Activated T-cell treated with anti-CD3 and anti-CD28 coated beads, Interleukin-2, amount 50 U/mL, for 1 hour (primary cell): Measurements from ENCODE around the gene SLC13A3.

Source experiments
- DNase-seq: peaks from one replicate; pipeline ENCODE4 v3.0.0-alpha.2; 2020

Gene SLC13A3

DNA sequence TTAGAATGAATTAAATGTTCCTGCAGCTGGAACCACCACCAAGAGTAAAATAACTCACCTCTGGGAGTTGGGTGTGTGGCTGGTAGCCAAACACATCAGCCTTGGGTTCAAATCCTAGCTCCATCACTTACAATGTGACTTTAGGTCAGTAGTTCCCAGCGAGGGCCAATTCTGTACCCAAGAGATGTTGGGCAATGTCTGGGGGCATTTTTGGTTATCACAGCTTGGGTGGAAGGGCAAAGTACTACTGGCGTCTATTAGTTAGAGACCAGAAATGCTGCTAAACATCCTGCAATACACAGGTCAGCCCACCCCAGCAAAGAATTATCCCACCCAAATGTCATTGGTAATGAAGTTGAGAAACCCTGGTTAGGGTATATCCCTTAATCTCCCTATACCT lies 48.8 kb downstream of the SLC13A3 start:
- DNase-seq = no peak

DNA sequence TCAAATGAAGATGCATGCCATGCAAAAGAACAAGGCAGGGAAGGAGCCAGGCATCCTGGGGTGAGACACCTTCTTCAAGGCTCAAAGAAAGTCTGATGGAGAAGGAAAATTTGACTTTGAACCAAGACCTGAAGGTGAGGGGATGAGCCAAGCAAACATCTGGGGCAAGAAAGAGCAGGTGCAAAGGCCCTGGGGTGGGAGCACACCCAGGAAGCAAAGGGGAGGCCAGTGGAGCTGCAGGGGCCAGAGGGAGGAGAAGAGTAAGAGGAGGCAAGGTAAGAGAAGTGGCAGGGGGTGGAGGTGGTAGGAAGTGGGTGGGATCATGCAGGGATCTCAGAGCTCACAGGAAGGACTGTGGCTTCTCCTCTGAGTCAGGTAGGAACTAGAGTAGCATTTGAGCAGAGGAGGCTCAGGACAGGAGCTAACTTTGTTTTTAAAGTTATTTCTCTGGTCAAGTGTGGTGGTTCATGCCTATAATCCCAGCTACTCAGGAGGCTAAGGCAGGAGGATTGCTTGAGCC lies 49.6 kb downstream of the SLC13A3 start:
- no peak for DNase-seq

DNA sequence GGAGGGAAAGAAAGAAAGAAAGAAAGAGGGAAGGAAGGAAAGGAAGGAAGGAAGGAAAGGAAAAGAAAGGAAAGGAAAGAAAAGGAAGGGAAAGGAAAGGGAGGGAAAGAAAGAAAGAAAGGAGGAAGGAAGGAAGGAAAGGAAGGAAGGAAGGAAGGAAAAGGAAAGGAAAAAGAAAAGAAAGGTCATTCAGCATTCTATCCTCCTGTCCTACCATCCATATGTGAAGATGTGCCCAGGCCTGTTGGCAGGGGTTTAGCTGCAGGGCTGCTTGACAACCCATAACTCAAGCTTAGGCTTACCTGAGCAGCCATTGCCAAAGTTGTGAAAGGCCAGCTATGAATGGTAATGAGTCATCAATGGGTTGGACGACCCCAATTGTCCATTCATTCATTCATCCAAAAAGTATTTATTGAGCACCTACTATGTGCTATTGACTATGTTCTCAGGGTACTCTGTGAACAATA lies 50.9 kb downstream of the SLC13A3 start:
- DNase-seq = no peak

DNA sequence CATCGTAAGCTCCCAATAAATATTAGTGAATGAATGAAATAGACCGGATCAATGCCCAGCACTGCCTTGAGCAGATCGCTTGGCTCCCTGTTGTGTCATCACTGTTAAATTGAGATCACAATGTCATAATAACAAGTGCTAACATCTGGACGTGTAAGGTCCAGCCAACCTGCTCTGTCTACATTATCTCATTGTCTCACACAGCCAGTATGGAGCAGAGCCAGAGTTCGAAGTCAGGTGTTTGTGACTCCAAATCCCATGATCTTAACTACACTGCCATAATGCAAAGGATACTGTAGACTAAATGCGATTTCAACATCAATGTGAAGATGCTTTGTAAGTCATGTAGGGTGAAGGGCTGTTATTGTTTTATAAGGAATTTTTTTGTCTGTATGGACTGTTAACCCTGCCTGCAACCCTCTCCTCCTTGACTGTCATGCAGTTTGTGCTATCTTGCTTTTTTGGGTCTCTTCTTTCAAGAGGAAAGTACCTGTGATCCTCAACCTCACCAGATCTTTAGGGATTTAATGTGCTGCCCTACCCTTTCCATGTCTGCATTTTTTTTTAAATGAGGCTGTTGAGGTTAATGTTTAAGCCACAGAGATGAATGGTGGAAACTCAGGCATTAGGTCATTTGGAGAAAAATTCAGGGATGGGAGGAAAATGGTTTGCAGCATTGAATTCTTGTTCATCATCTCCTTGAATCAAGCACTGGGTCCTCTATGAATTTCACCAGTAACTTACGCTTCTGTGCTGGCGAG lies 51.9 kb downstream of the SLC13A3 start:
- DNase-seq = no peak

DNA sequence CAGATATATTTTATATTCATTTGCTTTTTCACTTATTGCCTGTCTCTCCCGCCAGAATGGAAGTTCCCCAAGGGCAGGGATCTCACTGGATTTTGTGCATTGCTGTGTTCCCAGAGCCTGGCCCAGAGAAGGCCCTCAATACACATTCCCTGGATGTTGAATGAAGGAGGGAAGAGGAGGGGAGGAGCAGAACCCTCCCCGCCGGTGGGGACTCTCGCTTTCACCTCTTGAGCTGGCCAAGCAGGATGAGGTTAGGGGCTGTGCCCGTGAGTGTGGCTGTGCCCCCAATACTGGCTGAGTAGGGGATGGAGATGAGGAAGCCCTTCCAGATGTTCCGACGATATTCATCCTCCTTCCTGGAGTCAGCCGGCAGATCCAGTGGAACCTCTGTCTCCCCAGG lies 55.3 kb downstream of the SLC13A3 start:
- DNase-seq = no peak

DNA sequence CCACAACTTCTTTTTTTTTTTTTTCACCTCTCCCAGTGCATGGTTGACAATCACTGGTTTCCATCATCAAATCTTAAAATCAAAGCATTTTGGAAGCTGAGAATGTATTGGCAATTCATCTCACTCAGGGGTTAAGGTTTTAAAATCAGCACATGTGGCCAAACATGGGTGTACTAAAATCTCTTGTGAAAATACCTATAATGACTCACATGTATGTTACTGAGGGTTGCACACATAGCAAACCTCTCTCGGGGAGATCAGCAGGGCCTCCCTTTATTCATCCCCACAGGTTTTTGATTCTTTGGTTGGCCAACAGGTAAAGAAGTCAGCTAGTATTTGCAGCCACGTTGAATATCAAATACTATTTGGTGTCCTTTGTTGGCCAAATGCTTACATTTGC lies 56.5 kb downstream of the SLC13A3 start:
- DNase-seq = no peak

DNA sequence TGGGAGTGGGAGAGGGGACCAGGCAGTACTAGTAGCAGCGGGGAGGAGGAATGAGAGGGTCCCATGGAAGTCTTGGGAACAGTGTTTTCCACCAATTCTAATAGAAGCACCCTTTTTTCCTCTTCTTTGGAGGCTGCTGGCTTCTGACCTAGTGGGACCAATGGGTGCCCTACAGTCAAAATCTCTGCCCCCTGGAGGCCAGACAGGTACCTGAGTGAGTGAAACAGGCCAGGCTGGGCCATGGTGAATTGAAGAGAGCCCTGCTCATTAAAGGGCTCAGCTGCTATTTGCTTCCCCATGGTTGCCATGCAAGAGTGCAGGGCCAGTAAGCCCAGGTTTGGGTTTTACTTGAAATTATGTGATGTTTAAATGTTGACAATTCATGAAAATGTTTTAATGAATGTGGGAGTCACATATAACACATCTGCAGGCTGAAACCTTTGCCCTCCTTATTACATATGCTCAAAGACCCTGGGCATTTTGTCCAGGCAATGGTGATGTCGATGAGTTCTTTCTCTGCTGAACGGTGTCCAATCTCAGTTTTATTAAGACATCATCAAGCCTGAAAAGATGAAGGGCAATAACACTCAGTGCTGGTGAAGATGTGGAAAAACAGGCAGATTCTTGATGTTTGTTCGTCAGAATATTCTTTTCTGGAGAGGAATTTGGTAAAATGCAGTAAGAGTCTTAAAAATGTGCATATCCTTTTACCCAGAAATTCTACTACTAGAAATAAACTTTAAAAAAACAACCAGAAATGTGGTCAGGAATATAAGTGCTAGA lies 58.5 kb downstream of the SLC13A3 start:
- no peak for DNase-seq

DNA sequence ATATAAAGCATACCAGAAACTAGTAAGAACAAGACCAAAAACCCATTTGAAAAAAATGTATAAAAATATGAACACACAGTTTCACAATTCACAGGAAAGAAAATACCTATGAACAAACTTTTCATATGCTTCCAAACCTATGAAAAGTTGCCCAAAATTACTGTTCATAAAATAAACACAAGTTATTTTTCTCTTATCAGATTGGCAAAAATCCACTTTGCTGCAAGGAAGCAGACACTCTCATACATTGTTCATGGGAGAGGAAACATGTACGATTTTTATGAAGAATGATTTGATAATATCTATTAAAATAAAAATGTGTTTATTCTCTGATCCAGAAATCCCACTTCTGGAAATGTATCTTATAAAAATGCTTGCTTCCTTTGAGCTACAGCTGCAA lies 60.8 kb downstream of the SLC13A3 start:
- DNase-seq = no peak

DNA sequence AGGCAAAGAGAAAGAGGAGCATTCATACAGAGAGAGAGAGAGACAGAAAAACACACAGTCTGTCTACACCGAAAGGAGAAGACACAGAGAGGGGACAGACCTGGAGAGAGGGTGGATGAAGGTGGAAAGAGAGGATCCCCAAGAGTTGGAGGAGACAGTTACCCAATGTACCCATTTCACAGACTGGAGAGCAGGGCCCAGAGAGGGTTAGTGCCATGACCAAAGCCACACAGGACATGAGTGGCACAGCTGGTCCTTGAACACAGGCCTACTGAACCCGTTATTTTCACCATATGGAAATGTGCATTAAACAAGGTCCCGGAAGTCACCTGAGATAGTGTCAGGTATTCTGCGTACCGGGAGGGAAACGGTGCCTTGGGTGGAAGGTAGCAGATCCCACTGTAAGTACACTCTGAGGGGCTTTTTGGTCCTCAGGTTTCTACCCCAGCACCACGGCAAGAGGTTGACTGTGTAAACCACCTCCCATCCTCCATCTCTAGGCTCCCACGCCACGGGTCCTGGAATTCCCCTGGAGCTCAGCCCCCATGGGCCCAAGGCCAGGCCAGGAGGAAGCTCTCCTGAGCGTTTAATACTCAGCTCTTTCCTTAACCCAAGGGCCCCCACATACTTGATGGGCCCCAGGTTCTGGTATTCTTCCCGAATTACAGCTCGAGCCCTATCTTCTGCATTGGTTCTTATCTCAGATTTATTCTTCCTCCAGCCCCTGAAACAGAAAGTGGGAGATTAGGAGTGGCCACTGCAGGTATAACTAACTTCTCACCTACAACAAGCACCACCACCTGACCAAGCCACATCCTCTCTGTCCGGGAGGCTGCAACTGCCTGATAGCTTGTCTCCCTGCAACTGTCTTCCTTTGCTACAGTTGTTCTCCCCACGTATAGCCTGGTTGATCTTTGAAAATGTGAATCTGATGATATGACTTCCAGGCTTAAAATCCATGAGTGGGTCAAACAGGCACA lies 62.4 kb downstream of the SLC13A3 start:
- no peak for DNase-seq

DNA sequence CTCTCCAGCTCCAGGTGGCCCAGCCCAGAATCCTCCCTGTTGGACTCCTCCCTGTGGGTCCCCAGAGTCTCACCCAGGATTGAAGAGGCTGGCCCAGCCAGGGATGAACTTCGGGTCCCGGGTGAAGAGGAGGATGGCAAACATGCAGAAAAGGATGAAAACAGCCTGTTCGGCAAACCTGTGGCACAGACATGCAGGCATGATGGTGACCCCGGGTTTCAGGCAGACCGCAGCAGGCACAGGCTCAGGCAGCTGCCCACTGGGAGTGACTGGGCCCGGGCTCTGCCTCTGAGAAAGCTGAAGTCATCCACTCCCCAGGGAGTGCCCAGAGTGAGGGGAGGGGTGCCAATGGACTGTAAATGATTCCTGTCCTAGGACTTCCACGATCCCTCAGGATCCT lies 63.3 kb downstream of the SLC13A3 start:
- DNase-seq = no peak

DNA sequence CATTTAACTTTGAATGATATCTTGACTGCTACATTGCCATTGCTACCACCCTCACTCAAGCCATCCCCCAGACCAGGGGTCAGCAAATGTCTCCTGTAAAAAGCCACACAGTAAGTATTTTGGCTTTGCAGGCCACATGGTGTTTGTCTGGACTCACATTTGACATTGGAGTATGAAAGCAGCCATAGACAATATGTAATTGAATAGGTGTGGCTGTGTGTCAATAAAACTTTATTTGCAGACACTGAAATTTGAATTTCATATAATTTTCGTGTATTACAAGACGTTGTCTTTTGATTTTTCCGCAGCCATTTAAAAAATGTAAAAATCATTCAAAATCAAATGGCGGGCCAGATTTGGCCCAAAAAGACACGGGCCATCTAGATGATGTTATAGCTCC lies 64.5 kb downstream of the SLC13A3 start:
- no peak for DNase-seq

DNA sequence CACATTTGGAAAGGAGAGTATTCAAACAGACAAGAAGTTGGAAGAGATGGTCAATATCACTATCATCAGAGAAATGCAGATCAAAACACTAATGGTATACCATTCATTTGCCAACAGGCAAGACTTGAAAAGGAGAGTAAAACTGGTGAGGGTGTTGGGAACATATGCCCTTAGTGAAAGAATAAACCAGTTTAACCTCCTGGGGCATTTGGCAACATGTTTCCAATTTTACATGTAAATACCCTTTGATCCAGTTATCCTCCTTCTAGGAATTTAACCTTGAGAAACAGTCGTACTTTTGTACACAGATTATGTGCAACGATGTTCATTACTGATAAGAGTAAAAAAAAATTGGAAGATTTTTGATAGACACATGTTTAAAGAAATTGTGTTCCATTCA lies 66.8 kb downstream of the SLC13A3 start:
- no peak for DNase-seq

DNA sequence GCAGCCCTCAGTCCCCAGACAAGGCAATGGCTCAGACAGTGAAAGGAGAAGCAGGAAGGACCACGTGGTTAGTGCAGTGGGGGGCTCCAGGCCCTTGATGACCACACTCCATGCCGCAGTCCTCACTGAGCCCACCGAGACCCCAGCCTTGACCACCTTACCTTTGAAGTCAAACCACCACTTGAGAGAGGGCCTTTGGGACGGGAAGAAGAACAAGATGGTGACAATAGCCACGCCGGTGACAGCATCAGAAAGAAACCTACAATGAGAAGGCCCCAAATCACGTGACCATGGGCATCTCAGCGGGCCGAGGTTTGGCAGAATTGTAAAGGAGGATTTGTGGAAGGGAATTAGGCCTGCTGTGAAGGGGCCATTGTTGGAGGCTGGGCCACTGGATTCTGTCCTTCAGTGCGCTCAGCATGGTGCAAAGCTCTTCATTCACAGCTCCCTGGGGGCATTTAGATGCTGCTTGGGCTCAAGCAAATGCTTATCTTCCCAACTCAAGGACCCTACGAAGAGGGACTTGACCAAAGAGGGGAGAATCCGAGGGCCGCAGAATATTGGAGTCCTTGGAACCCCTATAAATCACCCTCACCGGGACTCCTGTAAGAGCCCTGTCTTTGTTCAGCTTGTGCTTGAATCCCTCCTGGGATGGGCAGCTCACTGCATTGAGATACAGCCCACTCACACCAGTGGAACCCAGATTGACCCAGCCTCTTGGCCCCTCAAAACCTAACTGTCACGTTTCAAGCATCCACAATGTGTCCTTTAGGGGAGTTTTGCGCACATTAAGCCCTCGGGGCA lies 67.6 kb downstream of the SLC13A3 start:
- DNase-seq = no peak

DNA sequence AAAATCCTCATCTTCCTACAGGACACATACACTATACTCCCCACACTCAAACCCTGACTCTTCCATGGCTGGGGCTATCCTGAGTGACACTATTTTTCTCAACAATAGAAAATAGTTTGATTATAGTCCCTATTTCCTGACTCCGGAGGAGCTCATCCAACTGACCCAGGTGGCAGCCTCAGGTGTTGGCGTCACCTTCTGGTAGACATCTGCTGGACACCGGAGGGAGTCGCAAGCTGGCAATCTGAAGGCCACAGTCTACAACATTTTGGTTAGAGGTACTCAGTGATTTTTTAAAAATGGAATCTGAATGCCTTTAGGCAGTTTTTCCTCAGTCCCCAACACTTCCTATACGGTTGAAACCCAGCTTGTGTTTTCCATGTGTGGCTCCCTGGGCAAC lies 68.6 kb downstream of the SLC13A3 start:
- DNase-seq = no peak

DNA sequence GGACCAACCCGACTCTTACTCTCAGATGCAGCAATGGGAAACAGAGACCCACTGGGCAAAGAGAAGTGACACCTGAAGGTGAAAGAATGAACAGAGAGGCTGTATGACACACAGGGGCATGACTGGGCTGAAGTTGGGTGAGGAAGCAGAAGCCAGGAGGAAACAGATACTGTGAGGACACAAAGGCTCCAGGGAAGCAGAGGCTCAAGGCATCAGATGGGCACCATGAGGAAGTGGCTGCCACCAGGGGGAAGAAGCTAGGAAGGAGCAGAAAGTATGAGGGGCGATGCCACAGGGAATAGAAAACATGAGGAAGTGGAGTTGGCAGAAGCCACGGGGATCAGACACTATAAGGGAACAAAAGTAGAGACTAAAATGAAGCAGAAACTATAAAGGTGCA lies 69.9 kb downstream of the SLC13A3 start:
- DNase-seq = no peak

DNA sequence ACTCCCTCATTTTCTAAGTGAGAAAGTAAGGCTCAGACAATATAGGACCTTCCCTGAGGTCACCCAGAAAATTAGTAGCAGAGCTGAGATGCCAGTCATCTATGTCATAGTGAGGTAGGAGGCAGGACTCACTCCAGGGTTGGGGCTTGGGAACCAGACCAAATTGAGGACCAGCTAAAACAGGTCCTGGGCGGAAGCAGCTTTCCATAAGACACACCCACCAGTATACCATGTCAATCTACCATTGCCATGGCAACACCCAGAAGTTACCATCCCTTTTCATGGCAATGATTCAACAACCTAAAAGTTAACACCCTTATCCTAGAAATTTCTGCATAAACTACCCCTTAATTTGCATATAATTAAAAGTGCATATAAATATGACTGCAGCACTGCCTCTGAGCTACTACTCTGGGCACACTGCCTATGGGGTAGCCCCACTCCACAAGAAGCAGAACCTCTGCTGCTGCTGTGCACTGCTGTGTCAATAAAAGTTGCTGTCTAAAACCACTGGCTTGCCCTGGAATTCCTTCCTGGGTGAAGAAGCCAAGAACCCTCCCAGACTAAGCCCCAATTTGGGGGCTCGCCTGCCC lies 70.5 kb downstream of the SLC13A3 start:
- DNase-seq = no peak

DNA sequence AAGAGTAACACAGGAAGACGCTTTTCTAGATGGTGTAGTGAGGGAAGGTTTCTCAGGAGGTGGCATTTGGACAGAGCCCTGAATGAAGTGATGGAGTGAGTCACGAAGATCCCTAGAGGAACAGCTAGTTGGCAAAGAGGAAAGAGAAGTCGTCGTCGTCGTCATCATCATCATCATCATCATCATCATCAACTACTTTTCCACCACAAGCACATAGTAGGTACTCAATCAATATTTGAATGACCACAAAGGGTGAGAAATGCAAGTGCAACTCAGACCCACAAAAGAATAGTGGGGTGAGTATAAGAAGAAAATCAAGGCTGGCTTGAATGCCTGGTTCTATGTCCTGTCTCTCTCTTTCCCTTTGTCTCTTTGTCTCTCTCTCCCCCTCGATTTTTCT lies 72.5 kb downstream of the SLC13A3 start:
- DNase-seq = no peak

DNA sequence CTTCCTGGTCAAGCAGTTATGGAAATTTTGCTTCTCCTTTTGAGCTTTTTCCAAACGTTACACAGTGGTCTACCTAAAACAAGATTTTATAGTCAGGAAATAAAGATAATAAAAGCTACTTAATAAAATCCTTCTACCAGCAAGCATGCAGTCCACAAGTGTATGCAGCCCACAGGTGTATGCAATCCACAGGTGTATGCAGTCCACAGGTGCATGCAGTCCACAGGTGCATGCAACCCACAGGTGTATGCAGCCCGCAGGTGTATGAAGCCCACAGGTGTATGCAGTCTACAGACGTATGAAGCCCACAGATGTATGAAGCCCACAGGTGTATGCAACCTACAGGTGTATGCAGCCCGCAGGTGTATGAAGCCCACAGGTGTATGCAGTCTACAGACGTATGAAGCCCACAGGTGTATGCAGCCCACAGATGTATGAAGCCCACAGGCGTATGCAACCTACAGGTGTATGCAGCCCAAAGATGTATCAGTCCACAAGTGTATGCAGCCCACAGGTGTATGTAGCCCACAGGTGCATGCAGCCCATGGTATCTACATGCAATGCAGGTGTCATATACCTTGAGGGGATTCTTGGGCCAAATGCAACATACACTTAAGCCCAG lies 74.4 kb downstream of the SLC13A3 start:
- DNase-seq = no peak

DNA sequence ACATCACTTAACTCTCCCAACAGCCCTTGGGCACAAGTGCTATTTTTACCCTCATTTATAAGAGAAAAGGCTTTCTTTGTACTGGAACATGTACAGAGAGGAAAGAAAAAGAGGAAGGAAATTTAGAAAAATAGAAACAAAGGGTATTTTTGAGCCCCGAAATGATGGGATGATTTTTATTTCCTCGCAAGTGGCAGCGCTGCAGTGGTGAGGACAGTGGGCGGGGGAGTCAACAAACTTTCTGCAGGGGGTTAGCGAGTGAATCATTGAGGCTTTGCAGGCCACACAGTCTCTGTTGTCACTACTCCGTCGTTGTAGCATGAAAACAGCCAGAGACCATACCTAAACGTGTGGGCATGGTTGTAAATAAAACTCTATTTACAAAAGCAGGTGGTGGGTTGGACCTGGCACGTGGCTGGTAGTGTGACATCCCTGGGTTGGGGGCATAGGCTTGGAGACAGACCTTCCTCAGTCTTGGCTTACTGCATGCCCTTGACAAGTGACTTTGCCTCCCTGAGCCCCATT lies 75.3 kb downstream of the SLC13A3 start:
- DNase-seq = no peak

DNA sequence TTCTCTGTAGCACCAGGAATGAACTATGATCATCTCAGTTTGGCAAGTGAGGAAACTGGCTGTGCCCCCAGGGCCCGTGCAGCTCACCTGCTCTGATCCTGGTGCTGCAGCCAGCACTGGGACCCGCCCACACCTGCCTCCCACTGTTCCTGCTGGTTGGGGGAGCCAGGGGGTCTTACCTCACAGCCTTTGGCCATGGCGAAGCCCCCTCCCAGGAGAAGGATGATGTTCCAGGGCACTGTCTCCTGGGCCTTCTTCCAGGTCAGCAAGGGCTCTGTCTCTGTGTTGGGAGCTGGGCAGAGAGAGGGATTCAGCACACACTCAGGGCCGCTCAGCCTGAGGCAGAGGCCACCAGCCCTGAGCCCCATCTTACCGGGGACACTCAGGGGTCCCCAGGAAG lies 75.9 kb downstream of the SLC13A3 start:
- no peak for DNase-seq
